NCI-H1105 (cell line): Measurements from ENCODE around the gene PREP.

ENCODE experiments used
- DNase-seq: peaks from one replicate; lab custom pipeline; 2025; lab: John Stamatoyannopoulos, UW

PREP gene

DNA sequence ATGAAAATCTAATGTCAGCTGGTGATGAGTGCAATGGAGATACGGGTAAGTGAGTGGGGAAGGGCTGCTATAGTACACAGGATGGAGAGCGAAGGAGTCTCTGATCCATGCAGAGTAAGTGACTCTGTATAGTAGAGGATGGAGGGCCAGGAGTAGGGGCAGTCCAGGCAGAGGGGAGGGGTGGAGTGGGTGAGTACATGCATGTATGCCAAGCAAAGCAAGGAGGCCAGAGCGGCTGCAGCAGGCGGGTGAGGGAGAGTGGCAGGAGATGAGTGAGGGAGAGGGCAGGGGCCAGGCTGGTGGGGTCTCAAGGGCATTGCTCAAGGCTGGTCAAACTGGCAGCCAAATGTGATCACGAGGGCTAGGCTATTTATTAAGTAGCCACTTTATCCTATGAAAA, 94.0 kb downstream of the PREP start:
- no peak for DNase-seq

DNA sequence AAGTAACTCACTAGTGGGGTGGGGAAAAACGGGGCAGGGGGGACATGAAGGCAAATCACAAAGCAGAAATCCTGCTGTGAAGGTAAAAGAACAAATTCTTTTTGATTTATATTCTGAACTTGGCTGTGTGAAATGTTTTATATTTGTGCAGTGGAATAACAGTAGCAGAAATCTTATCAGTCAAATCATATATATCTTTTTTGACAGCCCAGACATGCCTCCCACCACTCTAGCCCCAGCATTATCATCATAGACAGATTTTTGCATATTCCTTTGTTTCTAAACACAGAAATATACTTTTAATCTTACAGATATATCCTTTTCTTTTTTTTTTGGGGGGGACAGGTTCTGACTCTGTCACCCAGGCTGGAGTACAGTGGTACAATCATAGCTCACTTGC, 97.4 kb downstream of the PREP start:
- DNase-seq: no peak

DNA sequence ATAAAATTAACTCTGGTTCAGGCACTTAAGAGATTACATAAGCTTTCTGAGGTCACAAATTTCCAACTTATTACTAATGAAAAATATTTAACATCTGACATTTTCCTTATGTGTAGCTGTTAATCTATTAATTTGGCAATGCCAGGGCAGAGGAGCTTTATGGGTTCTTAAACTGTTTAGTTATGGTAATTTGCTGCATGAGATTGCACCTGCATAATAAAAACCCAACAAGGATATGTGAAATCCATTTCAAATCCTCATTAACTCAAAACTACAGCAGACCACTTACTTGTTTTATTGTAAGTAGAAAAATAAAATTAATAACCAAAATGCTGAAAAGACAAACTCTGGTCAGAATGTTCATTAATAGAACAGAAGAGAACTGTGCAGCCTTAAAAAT, 98.1 kb downstream of the PREP start:
- DNase-seq: no peak

DNA sequence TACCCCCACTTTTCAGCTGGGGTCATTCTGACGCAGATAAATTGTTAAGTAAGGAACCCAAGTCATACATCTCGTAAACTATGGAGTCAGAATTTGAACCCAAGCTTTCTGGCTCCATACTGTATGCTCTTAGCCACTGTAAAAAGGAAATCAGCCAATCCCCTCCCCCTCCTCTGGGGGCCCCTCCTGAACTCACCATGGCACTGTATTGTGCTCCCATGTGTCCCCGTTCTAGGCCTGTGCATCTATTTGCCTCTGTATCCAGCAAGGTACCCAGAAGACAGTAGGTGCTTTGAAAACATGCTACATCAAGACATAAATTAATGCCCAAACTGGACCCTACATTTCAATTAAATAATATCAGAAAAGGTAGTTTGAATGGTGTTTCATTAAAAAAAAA, 98.5 kb downstream of the PREP start:
- no peak for DNase-seq

DNA sequence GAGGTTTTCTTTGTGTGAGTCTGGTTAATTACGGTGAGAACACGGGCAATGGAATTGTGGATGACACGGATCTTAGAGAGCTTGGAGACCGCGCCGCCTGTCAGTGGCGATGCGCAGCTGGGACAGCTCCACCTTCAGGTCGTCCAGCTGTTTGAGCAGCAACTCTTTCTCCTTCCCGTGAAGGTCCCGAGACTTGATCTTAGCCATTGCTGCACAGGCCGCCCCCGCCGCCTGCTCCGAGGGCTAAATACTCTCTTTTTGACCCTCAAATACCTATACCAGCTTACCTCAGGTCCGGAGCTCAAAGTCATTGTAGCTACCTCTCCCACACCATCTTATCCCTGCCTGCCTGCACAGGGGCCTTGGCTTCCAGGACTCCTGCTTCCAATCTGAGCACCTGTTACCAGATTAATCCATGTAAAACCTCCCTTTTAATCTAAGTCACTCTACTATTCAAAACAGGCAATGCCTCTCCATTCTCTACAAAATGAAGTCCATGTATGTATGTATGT, 100.2 kb downstream of the PREP start:
- DNase-seq: no peak

DNA sequence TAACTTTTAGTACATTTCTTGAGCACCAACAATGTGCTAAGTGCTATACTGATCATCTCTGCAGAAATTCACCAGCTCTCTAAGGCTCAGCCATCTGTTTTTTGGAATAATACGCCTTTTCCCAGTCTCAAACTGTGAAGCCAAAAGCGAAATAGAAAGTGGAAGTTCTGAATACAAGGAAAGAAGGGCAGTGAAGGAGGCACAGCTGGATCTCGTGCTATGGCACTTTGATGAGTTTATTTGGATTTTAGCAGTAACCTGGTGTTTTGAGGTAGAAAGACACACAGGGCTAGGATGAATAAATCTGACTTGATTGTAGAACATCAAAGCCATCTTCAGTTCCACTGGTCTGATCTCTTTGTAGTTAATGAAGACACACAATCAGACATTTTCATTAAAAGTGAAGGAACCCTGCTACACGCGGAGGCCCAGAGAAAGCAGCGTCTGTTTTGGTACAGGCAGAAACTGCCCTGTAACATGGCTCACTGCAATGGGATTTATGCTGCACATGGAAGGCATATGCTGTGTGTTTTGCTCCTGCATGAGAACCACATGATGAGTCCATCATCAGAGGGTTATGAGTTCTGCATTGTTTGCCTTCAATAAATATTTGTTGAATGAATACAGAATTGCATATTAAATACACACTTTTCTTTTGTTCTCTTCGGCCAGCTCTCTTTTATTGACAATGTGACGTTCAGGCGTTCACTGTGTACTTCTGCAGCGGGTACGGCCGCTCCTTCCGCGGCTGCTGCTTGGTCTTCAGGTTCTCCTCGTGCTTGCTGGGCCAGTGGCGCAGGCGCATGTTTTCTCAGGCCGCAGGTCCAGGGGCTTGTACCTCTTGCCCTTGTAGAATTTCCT, 100.9 kb downstream of the PREP start:
- no peak for DNase-seq

DNA sequence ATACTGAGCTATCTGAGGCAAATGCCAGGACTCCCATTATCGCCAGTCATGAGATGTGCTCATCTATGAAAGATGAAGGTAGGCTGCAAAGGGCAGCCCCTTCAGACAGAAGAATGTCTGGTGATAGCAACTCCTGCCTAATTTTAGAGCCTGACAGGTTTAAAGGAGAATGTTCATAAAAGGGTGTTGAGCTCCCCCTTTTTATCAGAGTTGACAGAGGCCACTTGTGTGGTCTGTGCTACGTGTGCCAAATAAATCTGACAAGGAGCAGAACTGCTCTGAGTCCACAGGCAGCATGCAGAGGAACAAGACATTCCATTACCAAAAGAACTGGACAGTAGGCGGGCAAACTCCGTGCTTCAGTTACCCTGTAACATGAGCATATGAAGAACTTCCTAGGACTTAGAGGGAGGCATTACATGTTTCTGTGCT, 101.8 kb downstream of the PREP start:
- DNase-seq: no peak

DNA sequence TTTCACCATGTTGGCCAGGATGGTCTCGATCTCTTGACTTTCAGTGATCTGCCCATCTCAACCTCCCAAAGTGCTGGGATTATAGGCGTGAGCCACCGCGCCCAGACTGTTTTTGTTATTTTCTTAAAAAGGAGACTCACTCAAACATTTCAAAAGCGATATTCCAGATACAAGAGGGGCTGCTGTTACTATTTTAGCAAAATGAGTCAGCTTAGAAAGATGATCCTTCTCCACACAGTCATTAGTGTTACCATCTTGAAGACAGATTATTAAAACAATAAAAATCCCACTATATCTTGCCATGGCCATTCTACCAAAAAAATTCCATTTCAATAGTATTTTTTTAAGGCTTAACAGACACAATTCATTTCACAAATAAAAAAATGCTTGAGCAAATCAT, 102.8 kb downstream of the PREP start:
- DNase-seq: no peak

DNA sequence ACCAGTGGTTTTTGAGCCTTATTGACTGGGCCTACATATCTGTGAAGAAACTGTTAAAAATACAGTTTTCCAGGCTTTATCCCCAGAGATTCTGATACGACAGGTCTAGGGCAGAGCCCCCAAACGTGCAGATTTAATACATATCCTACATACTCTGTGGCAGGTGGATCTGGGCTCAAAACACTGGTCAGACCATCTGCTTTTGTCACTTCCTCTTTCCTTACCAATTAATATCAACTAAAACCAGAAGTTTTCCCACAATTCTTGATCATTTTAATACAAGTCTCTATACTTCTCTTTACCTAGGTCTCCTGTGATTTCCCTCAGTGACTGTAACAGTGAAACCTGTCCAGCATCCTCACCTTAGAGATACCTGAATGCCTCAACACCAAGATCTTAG, 108.8 kb downstream of the PREP start:
- no peak for DNase-seq

DNA sequence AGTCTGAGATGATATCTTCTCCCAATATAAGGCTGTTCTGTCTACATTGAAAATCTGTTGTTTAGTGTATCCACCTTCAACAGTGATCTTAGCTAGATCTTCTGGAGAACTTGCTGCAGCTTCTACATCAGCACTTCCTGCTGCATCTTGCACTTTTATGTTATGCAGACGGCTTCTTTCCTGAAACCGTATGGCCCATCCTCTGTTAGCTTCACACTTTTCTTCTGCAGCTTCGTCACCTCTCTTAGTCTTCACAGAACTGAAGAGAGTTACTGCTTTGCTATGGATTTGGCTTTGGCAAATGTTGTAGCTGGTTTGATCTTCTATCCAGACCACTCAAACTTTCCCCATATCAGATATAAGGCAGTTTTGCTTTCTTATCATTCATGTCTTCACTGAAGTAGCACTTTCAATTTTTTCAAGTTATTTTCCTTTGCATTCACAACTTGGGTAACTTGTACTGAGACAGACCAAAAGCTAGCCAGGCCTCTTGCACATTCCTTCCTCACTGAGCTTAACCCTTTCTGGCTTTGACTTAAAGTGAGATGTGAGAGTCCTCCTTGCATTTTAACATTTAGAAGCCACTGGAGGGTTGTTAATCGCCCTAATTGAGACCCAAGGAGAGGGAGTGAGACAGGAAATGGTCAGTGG, 110.1 kb downstream of the PREP start:
- DNase-seq: no peak

DNA sequence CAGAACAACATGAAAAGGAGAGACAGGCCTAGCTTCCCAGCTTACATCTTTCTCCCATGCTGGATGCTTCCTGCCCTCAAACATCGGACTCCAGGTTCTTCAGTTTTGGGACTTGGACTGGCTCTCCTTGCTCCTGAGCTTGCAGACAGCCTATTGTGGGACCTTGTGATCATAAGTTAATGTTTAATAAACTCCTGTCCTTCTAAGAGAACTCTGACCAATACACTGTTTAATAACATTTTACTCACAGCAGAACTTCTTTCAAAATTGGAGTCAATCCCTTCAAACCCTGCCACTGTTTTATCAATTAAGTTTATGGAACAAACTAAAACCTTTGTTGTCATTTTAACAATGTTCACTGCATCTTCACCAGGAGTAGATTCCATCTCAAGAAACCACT, 111.4 kb downstream of the PREP start:
- no peak for DNase-seq

DNA sequence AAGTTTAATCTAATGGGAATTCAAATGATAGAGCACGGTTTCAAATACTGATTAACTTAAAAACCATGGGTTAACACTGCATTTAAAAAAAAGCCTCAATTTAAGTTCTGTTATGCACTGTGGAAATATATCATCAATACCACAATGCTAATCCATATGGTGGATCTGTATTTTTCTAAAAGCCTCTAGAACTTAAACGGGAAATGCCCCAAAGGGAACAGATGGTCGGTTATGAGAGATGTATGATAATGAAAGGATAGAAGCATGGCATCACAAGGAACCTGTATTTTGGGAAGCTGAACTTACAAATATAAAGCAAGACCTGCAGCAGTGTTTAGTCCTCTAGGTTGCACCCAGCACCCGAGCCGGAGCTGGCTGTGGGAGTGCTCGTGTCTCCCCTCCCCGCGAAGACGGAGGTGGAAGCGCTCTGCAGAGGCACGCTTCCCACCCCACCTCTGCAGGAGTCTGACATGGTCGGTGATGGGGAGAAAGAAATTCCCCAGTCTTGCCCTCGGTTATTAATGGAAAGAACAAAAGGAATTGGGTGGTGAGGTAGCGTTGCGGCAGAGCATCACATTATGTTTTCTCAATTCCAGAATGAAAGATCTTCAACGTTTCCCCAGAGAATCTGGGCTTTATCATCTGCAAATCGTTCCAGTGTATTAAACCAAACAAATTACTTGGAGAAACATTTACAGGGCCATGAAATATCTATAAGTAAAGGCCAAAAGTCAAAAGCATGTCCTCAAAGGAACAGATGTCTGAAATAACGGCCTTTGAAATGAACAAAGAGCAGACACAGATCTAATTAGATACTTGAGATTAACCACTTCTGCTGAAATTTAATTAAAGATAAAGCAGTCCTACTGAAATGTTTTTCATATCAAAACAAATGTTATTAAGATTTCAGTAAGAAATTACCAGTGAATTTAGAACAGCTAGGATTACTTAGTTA, 120.0 kb downstream of the PREP start:
- no peak for DNase-seq

DNA sequence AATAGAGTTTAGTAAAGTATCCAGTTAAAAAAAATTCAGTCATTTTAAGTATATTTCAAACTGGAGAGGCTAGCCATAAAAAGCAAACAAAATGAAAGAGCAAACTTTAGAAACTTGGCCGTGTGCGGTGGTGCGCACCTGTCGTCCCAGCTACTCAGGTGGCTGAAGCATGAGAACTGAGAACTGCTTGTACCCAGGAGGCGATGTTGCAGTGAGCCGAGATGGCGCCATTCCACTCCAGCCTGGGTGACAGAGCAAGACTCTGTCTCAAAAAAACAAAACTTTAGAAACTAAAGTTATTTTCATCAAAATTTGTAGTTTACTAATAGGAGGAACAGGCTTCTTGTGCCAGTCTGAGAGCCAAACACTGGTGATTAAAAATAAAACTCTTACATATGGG, 122.8 kb downstream of the PREP start:
- DNase-seq: no peak

DNA sequence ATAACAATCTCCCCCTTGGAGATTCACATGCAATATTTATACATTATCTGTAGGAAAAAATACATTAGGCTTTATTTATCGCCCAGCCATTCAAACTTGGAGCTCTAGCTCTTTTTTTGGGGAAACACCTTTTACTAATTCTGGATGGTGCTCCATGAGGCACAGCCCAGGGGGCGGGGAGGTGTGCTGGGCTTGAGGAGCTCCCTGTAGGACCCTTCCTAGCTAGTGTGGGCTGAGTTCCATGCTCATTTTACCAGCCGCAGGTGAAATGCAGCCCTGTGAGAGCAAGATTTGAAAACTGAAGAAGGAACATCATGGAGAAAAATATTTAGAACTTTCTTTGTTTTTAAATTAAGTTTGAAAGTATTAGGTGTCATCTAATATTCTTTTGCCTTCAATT, 123.4 kb downstream of the PREP start:
- no peak for DNase-seq

DNA sequence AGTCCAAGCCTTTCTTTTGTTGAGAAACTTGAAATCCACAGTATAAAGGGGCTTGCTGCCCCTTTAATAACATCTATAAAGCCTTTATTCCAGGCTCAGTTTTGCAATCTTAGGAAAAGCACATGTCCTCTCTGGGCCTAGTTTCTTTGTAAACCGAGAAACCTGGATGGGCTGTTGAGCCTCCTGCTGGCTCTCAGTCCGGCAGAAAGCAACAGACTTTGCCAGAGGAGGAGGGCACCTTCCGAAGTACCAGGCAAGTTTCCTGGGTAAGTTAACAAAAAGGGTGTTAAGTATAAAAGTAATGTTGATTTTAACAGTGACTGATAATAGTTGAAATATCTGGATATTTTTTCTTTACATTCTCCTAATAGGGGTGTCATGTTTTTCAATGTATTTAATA, 124.1 kb downstream of the PREP start:
- DNase-seq: no peak

DNA sequence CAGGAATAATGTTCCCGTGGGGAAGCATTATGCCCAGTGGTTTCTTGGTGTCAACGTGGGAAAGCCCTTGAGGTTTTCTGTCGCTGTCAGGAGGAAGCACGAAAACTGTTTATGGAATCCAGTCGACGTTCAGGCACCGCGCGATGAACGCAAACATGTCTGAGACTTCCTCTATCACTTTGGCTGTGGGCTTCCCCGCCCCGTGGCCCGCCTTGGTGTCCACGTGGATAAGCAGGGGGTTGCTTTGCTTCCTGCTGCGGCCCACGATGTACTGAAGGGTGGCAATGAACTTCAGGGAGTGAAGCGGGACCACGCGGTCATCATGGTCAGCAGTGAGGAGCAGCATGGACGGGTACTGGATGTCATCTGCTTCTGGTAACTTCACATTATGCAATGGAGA, 124.8 kb downstream of the PREP start:
- no peak for DNase-seq

DNA sequence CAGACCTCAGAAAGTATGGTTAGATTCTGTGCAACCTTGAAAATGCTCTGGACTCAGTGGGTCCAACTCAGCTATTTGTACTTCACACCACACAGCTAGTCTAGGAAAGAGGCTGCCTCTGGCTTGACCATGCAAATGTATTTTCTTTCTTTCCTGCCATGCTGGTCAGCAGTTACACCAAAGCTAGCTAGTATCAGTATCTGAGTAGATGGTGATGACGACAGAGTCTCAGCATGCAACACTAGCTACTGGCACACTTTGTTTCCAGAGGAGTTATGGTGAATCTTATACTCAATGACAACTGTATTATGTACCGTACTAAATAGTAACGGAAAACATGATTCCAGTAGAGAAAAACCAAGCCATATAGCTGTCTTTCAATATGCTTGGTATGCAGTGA, 126.5 kb downstream of the PREP start:
- DNase-seq: no peak

DNA sequence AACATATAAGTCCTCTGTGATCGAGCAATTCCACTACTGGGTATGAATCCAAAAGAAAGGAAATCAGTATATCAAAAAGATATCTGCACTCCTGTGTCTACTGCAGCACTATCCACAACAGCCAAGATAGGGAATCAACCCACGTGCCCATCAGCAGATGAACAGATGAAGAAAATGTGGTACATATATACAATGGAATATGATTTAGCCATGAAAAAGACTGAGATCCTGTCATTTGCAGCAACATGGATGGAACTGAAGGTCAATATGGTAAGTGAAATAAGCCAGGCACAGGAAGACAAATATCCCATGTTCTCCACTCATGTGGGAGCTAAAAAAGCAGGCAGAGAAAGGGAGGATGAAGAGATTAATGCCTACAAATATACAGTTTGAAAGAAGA, 127.3 kb downstream of the PREP start:
- no peak for DNase-seq

DNA sequence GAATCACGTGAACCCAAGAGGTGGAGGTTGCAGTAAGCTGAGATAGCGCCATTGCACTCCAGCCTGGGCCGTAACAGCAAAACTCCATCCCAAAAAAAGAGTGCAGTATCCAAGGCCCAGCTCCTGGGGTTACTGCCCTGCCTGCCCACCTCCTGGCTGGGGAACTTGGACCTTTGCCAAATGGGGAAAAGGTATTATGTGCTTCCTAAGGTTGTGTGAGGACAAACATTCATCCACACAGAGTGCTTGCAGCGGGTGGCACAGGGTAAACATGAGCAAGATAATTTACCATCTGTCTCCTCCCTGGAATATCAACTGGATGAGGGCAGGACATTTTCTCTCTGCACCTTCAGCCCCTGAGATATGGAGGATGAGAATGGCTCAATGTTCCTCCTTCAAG, 128.2 kb downstream of the PREP start:
- no peak for DNase-seq

DNA sequence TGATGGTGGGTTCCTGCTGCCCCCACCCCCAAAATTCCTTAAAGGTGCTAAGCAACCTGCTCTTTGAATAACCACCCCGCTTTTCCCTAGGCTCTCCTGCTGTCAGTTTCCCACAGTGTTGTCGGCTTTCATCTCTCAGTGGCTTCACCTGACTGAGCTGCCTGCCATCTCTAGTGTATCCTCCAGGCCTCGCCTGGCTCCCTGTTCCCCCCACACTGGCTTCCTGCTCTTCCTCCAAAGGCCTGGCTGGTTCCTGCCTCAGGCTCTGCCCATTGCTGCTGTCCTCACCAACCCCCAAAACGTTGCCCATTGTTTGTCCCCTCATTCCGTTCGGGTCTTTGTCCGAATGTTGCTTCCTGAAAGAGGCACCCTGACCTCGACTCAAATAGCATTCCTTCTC, 129.3 kb downstream of the PREP start:
- DNase-seq: no peak

DNA sequence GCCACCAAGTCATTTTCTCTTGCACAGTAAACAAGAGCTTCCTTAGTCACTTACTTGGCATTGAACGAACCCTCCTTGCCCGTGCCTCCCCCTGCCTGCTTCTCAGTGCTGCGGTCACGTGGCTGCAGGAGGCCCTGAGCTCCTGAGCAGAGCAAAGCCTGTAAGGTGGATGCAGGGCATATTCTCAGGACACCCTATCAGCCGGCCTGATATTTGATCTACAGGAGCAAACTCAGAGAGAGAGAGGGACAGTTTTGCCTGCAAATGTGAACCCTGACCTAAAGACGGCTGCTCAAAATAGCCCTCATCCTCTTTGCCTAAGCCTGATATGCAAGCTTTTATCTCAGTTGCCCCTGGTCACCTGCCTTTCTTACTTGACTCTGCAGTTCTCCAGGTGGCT, 130.1 kb downstream of the PREP start:
- no peak for DNase-seq

DNA sequence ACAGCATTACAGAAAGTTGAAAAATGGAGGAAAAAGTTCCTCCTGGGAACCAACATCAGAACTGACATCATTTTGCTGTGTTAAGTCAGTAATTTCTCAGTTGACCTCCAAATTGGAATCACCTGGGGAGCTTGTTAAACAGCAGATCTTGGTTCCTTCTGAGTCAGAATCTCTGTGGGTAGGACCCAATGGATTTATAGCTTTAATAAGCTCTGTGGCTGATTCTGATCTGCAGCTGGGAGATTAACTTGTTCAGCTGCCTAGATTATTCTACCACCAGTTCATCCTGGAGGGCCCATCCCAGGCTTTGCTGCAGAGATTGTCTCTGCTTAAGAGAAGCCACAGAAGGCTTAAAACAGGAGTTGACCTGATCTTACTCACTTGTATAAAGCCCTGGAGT, 132.4 kb downstream of the PREP start:
- DNase-seq: no peak
